Heart right ventricle (tissue), 16 donors: ENCODE measurements around the gene ECEL1. TPM values are rescaled to one million over a fixed set of nuclear protein-coding genes. Genes with fewer than 3 reads are reported as not detected.

Experiments used
- ATAC-seq, 8 donors: fragments of 200-7000 bp; cut with Tn5 transposase; one replicate each; pipeline ENCODE4 v1.9.1; 2020; ENCODE audit warnings: mild to moderate bottlenecking in 8 of 8, moderate library complexity in 8 of 8, moderate number of reproducible peaks in 1 of 8
- DNase-seq, 2 donors: peaks; one replicate each; pipeline ENCODE4 v3.0.0-alpha.2; 2020
- H3K27ac ChIP-seq, 10 donors: fragments of 200-600 bp; sonication (generic) in 2 of 10; one replicate each; pipeline versions ENCODE4 v1.5.0 to v1.8.0; 2020 to 2022; ENCODE audit warnings: mild to moderate bottlenecking in 3 of 10
- H3K27me3 ChIP-seq, 7 donors: fragments of 200-600 bp; one replicate each; pipeline ENCODE4 v1.8.0; 2021 to 2022; ENCODE audit warnings: mild to moderate bottlenecking in 2 of 7
- H3K36me3 ChIP-seq, 9 donors: fragments of 200-600 bp; sonication (generic) in 1 of 9; one replicate each; pipeline versions ENCODE4 v1.5.0 to v1.8.0; 2020 to 2022; ENCODE audit warnings: mild to moderate bottlenecking in 2 of 9
- H3K4me1 ChIP-seq, 9 donors: fragments of 200-600 bp; sonication (generic) in 1 of 9; one replicate each; pipeline versions ENCODE4 v1.5.0 to v1.8.0; 2020 to 2022; ENCODE audit warnings: mild to moderate bottlenecking in 4 of 9
- H3K4me3 ChIP-seq, 10 donors: fragments of 200-600 bp; sonication (generic) in 2 of 10; one replicate each; pipeline versions ENCODE4 v1.5.0 to v1.8.0; 2020 to 2022; ENCODE audit warnings: mild to moderate bottlenecking in 7 of 10, moderate library complexity in 2 of 10
- H3K9me3 ChIP-seq, 11 donors: fragments of 200-600 bp in 10 of 11; sonication (generic) in 2 of 11; one replicate each; pipeline versions ENCODE4 v1.5.0 to v1.8.0; 2013 to 2022; ENCODE audit warnings: mild to moderate bottlenecking in 2 of 11, control low read depth in 1 of 11, moderate library complexity in 1 of 11
- CTCF ChIP-seq, 9 donors: fragments of 200-600 bp; sonication (generic) in 2 of 9; IDR thresholded peaks; one replicate each; pipeline versions ENCODE4 v1.5.0 to v1.8.0; 2021 to 2022; ENCODE audit warnings: antibody characterized with exemption in 9 of 9, mild to moderate bottlenecking in 5 of 9, moderate library complexity in 1 of 9
- WGBS, 2 donors: extraction: QIAGEN DNeasy Blood & Tissue Kit; methylation state at CpG; one replicate each; pipeline ENCODE4 v1.1.7; 2013; ENCODE audit warnings: inconsistent platforms in 1 of 2; 5-methylcytosine and 5-hydroxymethylcytosine counted together
- intact Hi-C, 10 donors: fragments of 100-400 bp; cut with DNase I; formaldehyde crosslinking; loops; one replicate each; pipeline versions ENCODE4 v1.11.1 to v1.14.2; 2022
- polyA plus RNA-seq, 2 donors: library from polyadenylated mRNA; stranded (reverse); fragments of 200-250 nt; gene quantifications; one replicate each; pipeline ENCODE4 v1.2.3, GENCODE V29; 2013
- total RNA-seq, 10 donors: library from RNA; stranded (reverse); fragmentation: NEBNext Ultra II Directional in 3 of 10; extraction: Animal tissue kit (Norgen Biotek cat#: 25700) in 3 of 10; gene quantifications; one replicate each; pipeline versions ENCODE4 v1.2.1 to v1.2.4, GENCODE V29; 2021 to 2023
- donor health status: Arrhythmogenic right ventricular cardiomyopathy.
- donor health status: ischemic (EF 13 %, LVEDD 7.1; RV severe dilation, severe dysfunction).
- donor health status: healthy with polysubstance abuse.
- donor health status: DM: no; HTN: yes; CAD: no.
- donor health status: DM: no; HTN: no; CAD: no.
- donor health status: ischemic (EF 25% LVEDD 6.9; RV normal size, moderate dysfunction).
- donor health status: ischemic (EF 25% LVEDD 5.7; RV mildly dilated, moderate dysfunction).
- donor health status: healthy.
- donor health status: DM: yes; HTN: yes; CAD: no.
- donor health status: Ischemic cardiomyopathy.
- donor health status: ischemic (EF 35%, LVEDD 5.7; RV mildly dilated, moderate dysfunction).
- donor health status: nonischemic (EF 11% LVEDD 7.7; RV severe dilation, severe dysfunction).
- donor health status: DM: yes; HTN: yes; CAD: no.
- donor health status: PGD.
- donor health status: ischemic (EF 29% LVEDD 5.4; RV normal size, mild dysfunction).
- donor health status: nonischemic (EF 23%, LVEDD 6.1; RV moderate dilation, normal function).

ECEL1 gene
- total and polyA plus RNA-seq, 12 donors, result 0.23 to 1.5 (median 0.39) TPM; not detected in 8

GRCh38 chr2:232518844-232519243 is 31.2 kb upstream of the ECEL1 start:
- Histone ChIP-seq H3K27ac (no peak overlapping the region), H3K4me3 (no peak overlapping the region), H3K36me3 (no peaks in the 10 kb centered on the region), H3K27me3 (peaks cover 20 to 69% (median 63%) of the 10 kb centered on the region in 7 donors), H3K9me3 (no peaks in the 10 kb centered on the region), H3K4me1 (peaks cover 0 to 22% (median 18%) of the 10 kb centered on the region in 9 donors)
- no peak for ATAC-seq
- DNase-seq, result no peak
- no peak for TF ChIP-seq CTCF (IDR thresholded peaks at IDR 0.05)
- intact Hi-C loops, result loop anchor here in 1 of 10 donors (2.0 kb wide), 1 partner anchor 72 kb away; no protein-coding TSS in a partner anchor
- 62 to 65% methylated on average over 6 of the region's 6 CpGs for WGBS, 2 donors

- peaks cover 0 to 3% (median 0%) of the 10 kb centered on the region in 9 donors for H3K4me1 ChIP-seq
- H3K9me3 ChIP-seq, result no peaks in the 10 kb centered on the region
- ATAC-seq, result no peak
- H3K27me3 ChIP-seq, result peaks cover under 1 to 65% (median 40%) of the 10 kb centered on the region in 7 donors
- no peaks in the 10 kb centered on the region for H3K36me3 ChIP-seq
- H3K27ac ChIP-seq, result no peak overlapping the region
- no peak for TF ChIP-seq CTCF (IDR thresholded peaks at IDR 0.05)
- no peak for DNase-seq
- intact Hi-C loops, result no loop called here
- no peak overlapping the region for H3K4me3 ChIP-seq
- 86 to 92% methylated on average over 3 of the region's 3 CpGs for whole genome bisulfite sequencing, 2 donors
Observed at GRCh38 chr2:232516551-232516950, 28.9 kb upstream of the ECEL1 start.

- Histone ChIP-seq H3K4me3 (no peak overlapping the region), H3K4me1 (peaks cover 0 to 3% (median 0%) of the 10 kb centered on the region in 9 donors), H3K27me3 (peaks cover 0 to 56% (median 31%) of the 10 kb centered on the region in 7 donors), H3K9me3 (no peaks in the 10 kb centered on the region), H3K36me3 (no peaks in the 10 kb centered on the region), H3K27ac (no peak overlapping the region)
- 89 to 92% methylated on average over 7 of the region's 7 CpGs for WGBS, 2 donors
- intact Hi-C loops, result no loop called here
- no peak for ATAC-seq
- DNase-seq, result no peak
- TF ChIP-seq CTCF (IDR thresholded peaks at IDR 0.05), result no peak
Observed at GRCh38 chr2:232515639-232516038, 28.0 kb upstream of the ECEL1 start.

GRCh38 chr2:232513353-232513752 is 25.7 kb upstream of the ECEL1 start:
- 75 to 87% methylated on average over 5 of the region's 5 CpGs for WGBS, 2 donors
- intact Hi-C loops, result loop anchor here in 1 of 10 donors (5.0 kb wide), 1 partner anchor 56 kb away; the partner anchor contains the start of gene ALPI
- H3K4me1 ChIP-seq, result peaks cover 0 to 3% (median 0%) of the 10 kb centered on the region in 9 donors
- H3K4me3 ChIP-seq, result no peak overlapping the region
- no peak overlapping the region for H3K27ac ChIP-seq
- no peak for TF ChIP-seq CTCF (IDR thresholded peaks at IDR 0.05)
- DNase-seq (no peak), ATAC-seq (no peak)
- H3K9me3 ChIP-seq, result no peaks in the 10 kb centered on the region
- peaks cover 0 to 35% (median 14%) of the 10 kb centered on the region in 7 donors for H3K27me3 ChIP-seq
- H3K36me3 ChIP-seq, result no peaks in the 10 kb centered on the region
